ENCODE data around the gene LDLRAD4. TPM values are rescaled to one million over a fixed set of nuclear protein-coding genes. Genes with fewer than 3 reads are reported as not detected.

The LDLRAD4 gene
- total RNA-seq, 6 donors from 2014 or later, result 19.5 to 26.6 (median 24.4) TPM

DNA sequence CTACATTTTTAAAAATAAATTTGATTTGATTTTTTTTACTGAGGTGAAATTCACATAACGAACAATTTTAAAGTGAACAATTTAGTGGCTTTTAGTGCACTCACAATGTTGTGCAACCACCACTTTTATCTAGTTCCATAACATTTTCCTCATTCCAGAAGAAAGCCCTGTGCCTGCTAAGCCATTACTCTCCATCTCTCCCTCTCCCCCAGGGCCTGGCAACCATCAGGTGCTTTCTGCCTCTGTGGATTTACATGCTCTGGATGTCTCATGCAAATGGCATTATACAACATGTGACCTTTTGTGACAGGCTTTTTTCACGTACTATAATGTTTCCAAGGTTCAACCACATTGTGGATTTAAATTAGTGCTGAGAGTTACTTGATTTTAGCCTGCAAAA, 19.9 kb upstream of the LDLRAD4 start:
- Histone ChIP-seq H3K27me3 (no peaks in the 10 kb centered on the region), H3K4me3 (no peak overlapping the region), H3K27ac (no peak overlapping the region), H3K9me3 (peaks cover 0 to 17% (median 10%) of the 10 kb centered on the region in 4 donors), H3K36me3 (no peaks in the 10 kb centered on the region), H3K4me1 (no peaks in the 10 kb centered on the region)
- no peak for DNase-seq
- TF ChIP-seq POLR2A (IDR thresholded peaks at IDR 0.05), result no peak
- TF ChIP-seq EP300 (IDR thresholded peaks at IDR 0.05), result no peak
- no peak for TF ChIP-seq POLR2AphosphoS5 (IDR thresholded peaks at IDR 0.05)
- TF ChIP-seq, protein P1, sequence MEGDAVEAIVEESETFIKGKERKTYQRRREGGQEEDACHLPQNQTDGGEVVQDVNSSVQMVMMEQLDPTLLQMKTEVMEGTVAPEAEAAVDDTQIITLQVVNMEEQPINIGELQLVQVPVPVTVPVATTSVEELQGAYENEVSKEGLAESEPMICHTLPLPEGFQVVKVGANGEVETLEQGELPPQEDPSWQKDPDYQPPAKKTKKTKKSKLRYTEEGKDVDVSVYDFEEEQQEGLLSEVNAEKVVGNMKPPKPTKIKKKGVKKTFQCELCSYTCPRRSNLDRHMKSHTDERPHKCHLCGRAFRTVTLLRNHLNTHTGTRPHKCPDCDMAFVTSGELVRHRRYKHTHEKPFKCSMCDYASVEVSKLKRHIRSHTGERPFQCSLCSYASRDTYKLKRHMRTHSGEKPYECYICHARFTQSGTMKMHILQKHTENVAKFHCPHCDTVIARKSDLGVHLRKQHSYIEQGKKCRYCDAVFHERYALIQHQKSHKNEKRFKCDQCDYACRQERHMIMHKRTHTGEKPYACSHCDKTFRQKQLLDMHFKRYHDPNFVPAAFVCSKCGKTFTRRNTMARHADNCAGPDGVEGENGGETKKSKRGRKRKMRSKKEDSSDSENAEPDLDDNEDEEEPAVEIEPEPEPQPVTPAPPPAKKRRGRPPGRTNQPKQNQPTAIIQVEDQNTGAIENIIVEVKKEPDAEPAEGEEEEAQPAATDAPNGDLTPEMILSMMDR (IDR thresholded peaks at IDR 0.05), result no peak
- ATAC-seq (ENCODE audit: low FRiP score in 2 of 2), result no peak
- 74 to 76% methylated on average over 2 of the region's 2 CpGs for WGBS, 2 donors

DNA sequence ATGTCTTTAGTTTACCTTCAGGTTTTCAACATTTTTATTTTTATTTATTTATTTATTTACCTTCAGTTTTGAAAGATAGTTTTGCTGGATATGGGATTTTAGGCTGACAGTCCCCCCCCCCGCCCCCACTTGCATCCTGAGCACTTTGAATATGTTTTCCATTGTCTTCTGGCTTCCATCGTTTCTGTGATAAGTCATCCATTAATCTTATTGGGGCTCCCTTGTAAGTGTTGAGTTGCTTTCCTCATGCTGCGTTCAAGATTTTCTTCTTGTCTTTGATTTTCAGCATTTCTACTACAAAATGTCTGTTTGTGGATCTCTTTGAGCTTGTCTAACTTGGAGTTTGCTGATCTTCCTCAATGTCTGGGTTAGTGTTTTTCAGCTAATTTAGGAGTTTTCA, 19.4 kb upstream of the LDLRAD4 start:
- 81 to 89% methylated on average over 3 of the region's 3 CpGs for WGBS, 2 donors
- H3K27ac ChIP-seq, result no peak overlapping the region
- no peak for TF ChIP-seq EP300 (IDR thresholded peaks at IDR 0.05)
- TF ChIP-seq, protein P1 (IDR thresholded peaks at IDR 0.05), result no peak
- no peak for TF ChIP-seq POLR2AphosphoS5 (IDR thresholded peaks at IDR 0.05)
- TF ChIP-seq POLR2A (IDR thresholded peaks at IDR 0.05), result no peak
- DNase-seq (no peak), ATAC-seq (ENCODE audit: low FRiP score in 2 of 2) (no peak)
- H3K27me3 ChIP-seq, result no peaks in the 10 kb centered on the region
- no peaks in the 10 kb centered on the region for H3K36me3 ChIP-seq
- no peak overlapping the region for H3K4me3 ChIP-seq
- no peaks in the 10 kb centered on the region for H3K4me1 ChIP-seq
- H3K9me3 ChIP-seq, result peaks cover 0 to 17% (median 10%) of the 10 kb centered on the region in 4 donors

DNA sequence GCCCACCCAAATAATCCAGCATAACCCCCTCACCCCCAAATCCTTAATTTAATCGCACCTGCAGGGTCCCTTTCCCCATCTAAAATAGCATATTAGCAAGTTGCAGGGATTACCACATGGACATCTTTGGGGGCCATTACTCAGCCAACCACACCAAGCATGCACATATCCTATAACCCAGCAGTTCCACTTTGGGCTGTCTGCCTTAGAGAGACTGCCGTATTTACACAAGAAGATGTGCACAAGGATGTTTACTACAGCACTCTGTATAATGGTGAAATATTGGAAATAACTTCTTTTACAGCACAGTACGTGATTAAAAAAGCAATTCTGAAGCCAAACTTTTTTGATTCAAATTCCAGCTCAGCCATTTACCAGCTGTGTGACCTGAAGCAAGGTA, 17.3 kb upstream of the LDLRAD4 start:
- no peak for ATAC-seq (ENCODE audit: low FRiP score in 2 of 2)
- TF ChIP-seq POLR2A (IDR thresholded peaks at IDR 0.05) (no peak), EP300 (IDR thresholded peaks at IDR 0.05) (no peak), POLR2AphosphoS5 (IDR thresholded peaks at IDR 0.05) (no peak)
- TF ChIP-seq, protein P1 (IDR thresholded peaks at IDR 0.05), result no peak
- Histone ChIP-seq H3K27ac (no peak overlapping the region), H3K27me3 (no peaks in the 10 kb centered on the region), H3K9me3 (peaks cover 0 to 17% (median 10%) of the 10 kb centered on the region in 4 donors), H3K4me3 (no peak overlapping the region), H3K4me1 (no peaks in the 10 kb centered on the region), H3K36me3 (no peaks in the 10 kb centered on the region)
- WGBS, 2 donors, result 79 to 85% methylated on average over 3 of the region's 3 CpGs
- no peak for DNase-seq

DNA sequence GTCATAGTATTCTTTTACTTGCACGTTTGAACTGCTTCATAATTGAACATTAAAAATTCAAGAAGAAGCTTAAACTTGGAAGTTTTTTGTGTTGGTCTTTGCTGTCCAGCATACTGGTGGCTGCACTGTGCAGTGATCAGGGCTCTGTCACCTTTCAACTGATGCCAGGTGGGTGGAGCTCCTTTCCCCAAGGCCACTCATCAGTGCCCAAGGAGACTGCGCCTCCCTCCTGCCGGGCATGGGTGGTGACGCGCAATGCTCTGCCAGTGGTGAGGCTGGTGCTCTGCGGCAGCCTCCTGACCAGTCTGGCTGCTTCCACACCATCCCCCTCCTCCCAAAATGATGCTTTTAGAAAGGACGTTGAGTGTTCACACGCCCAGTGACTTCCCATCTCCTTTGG, 16.0 kb upstream of the LDLRAD4 start:
- WGBS, 2 donors, result 72 to 92% methylated on average over 7 to 8 of the region's 8 CpGs
- Histone ChIP-seq H3K36me3 (no peaks in the 10 kb centered on the region), H3K27me3 (no peaks in the 10 kb centered on the region), H3K27ac (no peak overlapping the region), H3K4me3 (no peak overlapping the region), H3K4me1 (no peaks in the 10 kb centered on the region), H3K9me3 (peaks cover 0 to 17% (median 10%) of the 10 kb centered on the region in 4 donors)
- TF ChIP-seq, protein P1 (IDR thresholded peaks at IDR 0.05), result no peak
- TF ChIP-seq POLR2A (IDR thresholded peaks at IDR 0.05), result no peak
- DNase-seq (no peak), ATAC-seq (ENCODE audit: low FRiP score in 2 of 2) (no peak)

DNA sequence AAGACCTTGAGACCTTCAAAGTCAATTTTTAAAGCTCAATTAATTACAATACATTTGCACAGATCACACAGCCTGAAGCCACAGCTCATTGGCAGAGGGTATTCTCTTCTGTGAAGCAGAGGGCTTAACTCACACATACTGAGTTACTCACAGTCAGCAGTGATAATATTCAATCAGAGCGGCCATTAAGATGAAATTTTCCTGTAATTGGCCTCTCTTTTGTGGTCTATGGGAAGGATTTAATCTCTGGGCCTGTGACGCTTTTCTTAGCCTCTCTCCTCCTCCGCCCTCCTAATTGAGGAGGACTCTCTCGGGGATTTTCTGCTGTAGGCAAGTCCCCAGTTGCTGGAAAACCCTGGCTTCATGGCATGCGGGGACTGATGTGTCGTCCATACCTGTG, 12.3 kb upstream of the LDLRAD4 start:
- H3K27me3 ChIP-seq, result no peaks in the 10 kb centered on the region
- WGBS, 2 donors, result 88 to 91% methylated on average over 6 of the region's 6 CpGs
- H3K4me3 ChIP-seq, result no peak overlapping the region
- no peak for DNase-seq
- no peaks in the 10 kb centered on the region for H3K36me3 ChIP-seq
- H3K4me1 ChIP-seq, result no peaks in the 10 kb centered on the region
- no peak for ATAC-seq (ENCODE audit: low FRiP score in 2 of 2)
- H3K9me3 ChIP-seq, result no peaks in the 10 kb centered on the region
- no peak overlapping the region for H3K27ac ChIP-seq
- TF ChIP-seq POLR2AphosphoS5 (IDR thresholded peaks at IDR 0.05) (no peak), EP300 (IDR thresholded peaks at IDR 0.05) (no peak), POLR2A (IDR thresholded peaks at IDR 0.05) (no peak)

Measured in upper lobe of left lung (tissue), 6 donors.